ENCODE data around the gene ACYP1. TPM values are rescaled to one million over a fixed set of nuclear protein-coding genes. Genes with fewer than 3 reads are reported as not detected.

ACYP1 gene
- total RNA-seq, 1 experiment from 2014 or later: 23.5 TPM

DNA sequence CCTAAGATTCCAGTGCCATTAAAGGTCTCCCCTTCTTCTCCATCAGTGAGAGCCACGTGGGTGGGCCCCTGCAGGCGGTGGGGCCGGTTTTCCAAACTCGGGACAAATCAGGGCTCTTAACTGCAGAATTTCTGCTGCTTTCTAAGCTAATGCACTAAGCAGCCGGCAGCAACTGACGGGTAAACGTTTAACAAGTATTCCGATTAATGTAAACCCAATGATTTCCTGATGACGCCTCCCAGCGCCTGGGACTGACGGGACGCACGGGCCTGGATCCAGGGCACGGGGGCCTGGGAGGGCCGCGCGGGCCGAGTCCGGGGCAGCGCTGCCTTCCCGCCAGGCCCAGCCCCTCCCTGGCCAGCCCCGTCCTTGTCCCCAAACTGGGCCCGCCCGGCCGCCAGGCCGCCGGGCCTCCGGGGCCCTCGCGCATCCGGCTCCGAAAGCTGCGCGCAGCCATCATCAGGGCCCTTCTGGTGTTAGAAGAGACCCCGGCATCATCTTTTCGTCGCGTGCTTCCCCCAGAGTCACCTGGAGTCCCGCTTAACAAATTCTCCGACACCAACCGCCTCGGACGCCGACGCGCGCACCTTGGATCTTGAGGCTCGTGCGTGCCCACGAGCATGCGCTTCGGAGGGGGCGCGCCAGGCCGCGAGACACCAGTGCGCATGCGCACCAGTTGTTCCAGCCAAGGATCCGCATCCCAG is 12.8 kb downstream of the ACYP1 start, which contains the start of gene MLH3:
Gene MLH3 (minus strand): TSS at position 616 of the 704 bp plus-strand sequence. CDS start 1,812 bp downstream, outside the sequence.
- TF ChIP-seq EZH2 (IDR thresholded peaks at IDR 0.05; ENCODE audit: low read length, unreplicated experiment): no peak
- no peak for TF ChIP-seq EZH2phosphoT487 (IDR thresholded peaks at IDR 0.05; ENCODE audit: borderline replicate concordance, low read length)
- TF ChIP-seq, protein P1, sequence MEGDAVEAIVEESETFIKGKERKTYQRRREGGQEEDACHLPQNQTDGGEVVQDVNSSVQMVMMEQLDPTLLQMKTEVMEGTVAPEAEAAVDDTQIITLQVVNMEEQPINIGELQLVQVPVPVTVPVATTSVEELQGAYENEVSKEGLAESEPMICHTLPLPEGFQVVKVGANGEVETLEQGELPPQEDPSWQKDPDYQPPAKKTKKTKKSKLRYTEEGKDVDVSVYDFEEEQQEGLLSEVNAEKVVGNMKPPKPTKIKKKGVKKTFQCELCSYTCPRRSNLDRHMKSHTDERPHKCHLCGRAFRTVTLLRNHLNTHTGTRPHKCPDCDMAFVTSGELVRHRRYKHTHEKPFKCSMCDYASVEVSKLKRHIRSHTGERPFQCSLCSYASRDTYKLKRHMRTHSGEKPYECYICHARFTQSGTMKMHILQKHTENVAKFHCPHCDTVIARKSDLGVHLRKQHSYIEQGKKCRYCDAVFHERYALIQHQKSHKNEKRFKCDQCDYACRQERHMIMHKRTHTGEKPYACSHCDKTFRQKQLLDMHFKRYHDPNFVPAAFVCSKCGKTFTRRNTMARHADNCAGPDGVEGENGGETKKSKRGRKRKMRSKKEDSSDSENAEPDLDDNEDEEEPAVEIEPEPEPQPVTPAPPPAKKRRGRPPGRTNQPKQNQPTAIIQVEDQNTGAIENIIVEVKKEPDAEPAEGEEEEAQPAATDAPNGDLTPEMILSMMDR (conservative IDR thresholded peaks at IDR 0.05; ENCODE audit: low read depth, low read length): no peak
- no peaks in the 10 kb centered on the region for H3K9me3 ChIP-seq (ENCODE audit: low read length)
- no peaks in the 10 kb centered on the region for H3K9me2 ChIP-seq (replicated peaks; ENCODE audit: low read length)
- ChIA-PET POLR2A (ENCODE audit: unreplicated experiment) (no interaction called here), CTCF (no interaction called here)
- H3K27me3 ChIP-seq (ENCODE audit: low read length): no peaks in the 10 kb centered on the region
- peaks cover 14% of the 10 kb centered on the region; the same call in 1 of the 2 replicates for H3K36me3 ChIP-seq (ENCODE audit: low read depth, low read length)
- H3K4me2 ChIP-seq (ENCODE audit: low read length): peak within 1 kb of the TSS; percentile 95
- ATAC-seq (peak; percentile 88), DNase-seq (peak; percentile 90)
- no peaks in the 10 kb centered on the region for H3F3A ChIP-seq (ENCODE audit: low read length, unreplicated experiment)
- H3K4me3 ChIP-seq (ENCODE audit: low read length): peak within 1 kb of the TSS; percentile 73
- H3K27ac ChIP-seq (ENCODE audit: low read length): peak within 1 kb of the TSS; percentile 53
- H3K79me2 ChIP-seq (ENCODE audit: low read length): peaks cover 33% of the 10 kb centered on the region
- no peaks in the 10 kb centered on the region for H4K20me1 ChIP-seq (ENCODE audit: low read length)
- no TSS peak for BruUV-seq (replicated peaks)
- intact Hi-C loops (cut with micrococcal nuclease): no loop called here
- H3K4me1 ChIP-seq (ENCODE audit: insufficient read depth, low read length): peaks cover 23% of the 10 kb centered on the region
- peak within 1 kb of the TSS; percentile 88 for H3K9ac ChIP-seq (ENCODE audit: low read length)
- peak within 1 kb of the TSS; percentile 82 for H2AFZ ChIP-seq (ENCODE audit: low read length)

DNA sequence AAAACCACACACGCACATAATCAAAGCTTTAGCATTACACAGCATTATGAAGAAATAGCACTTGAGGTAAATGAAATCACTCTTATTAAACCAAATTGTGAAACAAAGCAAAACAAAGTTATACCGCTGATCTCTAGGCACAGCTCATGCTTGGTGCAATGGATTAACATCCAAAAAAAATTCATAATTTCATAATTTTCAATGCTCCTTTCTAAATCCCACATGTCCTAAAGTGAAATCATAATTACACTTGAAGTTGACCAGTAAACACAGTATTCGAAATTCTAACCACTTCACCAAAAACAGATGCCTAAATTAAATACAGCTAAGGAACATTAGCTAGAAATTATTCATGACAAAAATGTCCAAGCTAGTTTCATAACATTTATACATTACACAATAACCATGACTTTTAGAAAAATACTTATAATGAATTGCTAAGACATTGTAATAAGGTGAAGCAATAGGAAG is 14.1 kb downstream of the ACYP1 start:
- H3K4me1 ChIP-seq (ENCODE audit: insufficient read depth, low read length): peaks cover 22% of the 10 kb centered on the region
- POLR2A ChIA-PET (ENCODE audit: unreplicated experiment): no interaction called here
- no peaks in the 10 kb centered on the region for H3K9me2 ChIP-seq (replicated peaks; ENCODE audit: low read length)
- H3K9me3 ChIP-seq (ENCODE audit: low read length): no peaks in the 10 kb centered on the region
- H3K27me3 ChIP-seq (ENCODE audit: low read length): no peaks in the 10 kb centered on the region
- H3K9ac ChIP-seq (ENCODE audit: low read length): no peak overlapping the region
- no peak for ATAC-seq
- DNase-seq: no peak
- BruUV-seq (replicated peaks): no TSS peak
- peak overlapping the region; percentile 95 for H3K4me2 ChIP-seq (ENCODE audit: low read length)
- peaks cover 14% of the 10 kb centered on the region; the same call in 1 of the 2 replicates for H3K36me3 ChIP-seq (ENCODE audit: low read depth, low read length)
- peak overlapping the region; percentile 73 for H3K4me3 ChIP-seq (ENCODE audit: low read length)
- TF ChIP-seq EZH2phosphoT487 (IDR thresholded peaks at IDR 0.05; ENCODE audit: borderline replicate concordance, low read length) (no peak), EZH2 (IDR thresholded peaks at IDR 0.05; ENCODE audit: low read length, unreplicated experiment) (no peak)
- TF ChIP-seq, protein P1 (conservative IDR thresholded peaks at IDR 0.05; ENCODE audit: low read depth, low read length): no peak
- H3F3A ChIP-seq (ENCODE audit: low read length, unreplicated experiment): no peaks in the 10 kb centered on the region
- intact Hi-C loops (cut with micrococcal nuclease): no loop called here
- CTCF ChIA-PET: interaction anchor here (0.7 kb wide), 1 partner anchor 104 kb away, joined by 4 read pairs; no protein-coding TSS in a partner anchor
- no peaks in the 10 kb centered on the region for H4K20me1 ChIP-seq (ENCODE audit: low read length)
- peaks cover 41% of the 10 kb centered on the region for H3K79me2 ChIP-seq (ENCODE audit: low read length)
- no peak overlapping the region for H3K27ac ChIP-seq (ENCODE audit: low read length)
- H2AFZ ChIP-seq (ENCODE audit: low read length): no peak overlapping the region

DNA sequence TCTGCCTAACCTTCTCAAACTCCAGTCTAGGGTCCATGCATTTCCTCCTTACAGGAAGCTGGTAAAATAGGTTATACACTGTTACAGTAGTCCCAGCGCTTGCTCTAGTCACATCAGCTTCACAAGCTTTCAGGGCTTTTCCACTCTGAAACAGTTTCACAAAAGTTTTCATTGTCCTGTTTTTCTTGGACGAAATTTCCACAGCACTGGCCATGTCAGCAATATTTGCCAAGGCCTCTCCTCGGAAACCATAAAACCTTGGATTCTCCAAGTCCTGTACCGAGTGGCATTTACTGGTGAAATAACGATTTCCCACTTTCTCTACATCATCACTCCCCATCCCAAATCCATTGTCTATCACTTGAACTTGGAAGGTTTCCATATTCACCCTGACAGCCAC is 14.7 kb downstream of the ACYP1 start:
- Histone ChIP-seq H3K4me2 (ENCODE audit: low read length) (no peak overlapping the region), H3K27ac (ENCODE audit: low read length) (no peak overlapping the region), H3K9me3 (ENCODE audit: low read length) (no peaks in the 10 kb centered on the region), H3K4me1 (ENCODE audit: insufficient read depth, low read length) (peaks cover 28% of the 10 kb centered on the region), H3K79me2 (ENCODE audit: low read length) (peaks cover 47% of the 10 kb centered on the region), H4K20me1 (ENCODE audit: low read length) (no peaks in the 10 kb centered on the region), H3F3A (ENCODE audit: low read length, unreplicated experiment) (no peaks in the 10 kb centered on the region), H3K9ac (ENCODE audit: low read length) (no peak overlapping the region), H2AFZ (ENCODE audit: low read length) (no peak overlapping the region), H3K4me3 (ENCODE audit: low read length) (no peak overlapping the region), H3K27me3 (ENCODE audit: low read length) (no peaks in the 10 kb centered on the region), H3K9me2 (replicated peaks; ENCODE audit: low read length) (no peaks in the 10 kb centered on the region), H3K36me3 (ENCODE audit: low read depth, low read length) (peaks cover 14% of the 10 kb centered on the region; the same call in 1 of the 2 replicates)
- DNase-seq: no peak
- TF ChIP-seq EZH2 (IDR thresholded peaks at IDR 0.05; ENCODE audit: low read length, unreplicated experiment) (no peak), EZH2phosphoT487 (IDR thresholded peaks at IDR 0.05; ENCODE audit: borderline replicate concordance, low read length) (no peak)
- TF ChIP-seq, protein P1 (conservative IDR thresholded peaks at IDR 0.05; ENCODE audit: low read depth, low read length): no peak
- intact Hi-C loops (cut with micrococcal nuclease): no loop called here
- ChIA-PET POLR2A (ENCODE audit: unreplicated experiment) (no interaction called here), CTCF (interaction anchor here (0.7 kb wide), 1 partner anchor 103 kb away, joined by 4 read pairs; no protein-coding TSS in a partner anchor)
- no TSS peak for BruUV-seq (replicated peaks)
- ATAC-seq: no peak
